CD14-positive monocyte (primary cell): Measurements from ENCODE around the gene POU1F1. TPM values are rescaled to one million over a fixed set of nuclear protein-coding genes. Genes with fewer than 3 reads are reported as not detected.

Source experiments
- DNase-seq, 3 donors: peaks; one replicate each; pipeline ENCODE4 v3.0.0-alpha.2; 2011 to 2022
- H2AFZ ChIP-seq: 2 replicates; pipeline ENCODE4 v1.6.0; 2012; ENCODE audit warnings: mild to moderate bottlenecking, low read depth, low read length, inconsistent platforms; ENCODE audit not compliant: insufficient read depth, poor library complexity, severe bottlenecking
- H3K27ac ChIP-seq, 2 donors: 1 replicate in 1 of 2; 2 replicates in 1 of 2; pipeline ENCODE4 v1.5.1; 2012 to 2013; ENCODE audit warnings: low read length in 2 of 2, control low read depth in 1 of 2, inconsistent platforms in 1 of 2, low read depth in 1 of 2, mild to moderate bottlenecking in 1 of 2
- H3K27me3 ChIP-seq, 2 donors: one replicate each; pipeline versions ENCODE4 v1.6.0 to v1.6.1; 2011 to 2013; ENCODE audit warnings: low read length in 2 of 2; ENCODE audit not compliant: control insufficient read depth in 2 of 2, insufficient read depth in 2 of 2
- H3K36me3 ChIP-seq, 2 donors: replicated peaks in 1 of 2; 1 replicate in 1 of 2; 2 replicates in 1 of 2; pipeline versions ENCODE4 v1.5.1 to v1.6.1; 2012 to 2013; ENCODE audit warnings: low read length in 2 of 2, control low read depth in 1 of 2, inconsistent platforms in 1 of 2, mild to moderate bottlenecking in 1 of 2; ENCODE audit not compliant: insufficient read depth in 2 of 2, control insufficient read depth in 1 of 2
- H3K4me1 ChIP-seq, 2 donors: 1 replicate in 1 of 2; 2 replicates in 1 of 2; pipeline versions ENCODE4 v1.5.1 to v1.6.1; 2012 to 2013; ENCODE audit warnings: low read length in 2 of 2, control low read depth in 1 of 2, inconsistent platforms in 1 of 2, mild to moderate bottlenecking in 1 of 2, moderate library complexity in 1 of 2; ENCODE audit not compliant: insufficient read depth in 2 of 2, control insufficient read depth in 1 of 2
- H3K4me2 ChIP-seq: replicated peaks from 2 replicates; pipeline ENCODE3; 2012; ENCODE audit warnings: low read length, moderate library complexity, mild to moderate bottlenecking; ENCODE audit not compliant: poor library complexity, severe bottlenecking; ENCODE audit errors: extremely low read depth
- H3K4me3 ChIP-seq, 3 experiments: fragments of 200-600 bp in 1 of 3; sonication (generic) in 1 of 3; replicated peaks in 1 of 3; 1 replicate in 2 of 3; 2 replicates in 1 of 3; pipeline ENCODE4 v1.5.1; 2011 to 2013; ENCODE audit warnings: low read length in 3 of 3, mild to moderate bottlenecking in 3 of 3, control low read depth in 2 of 3, low read depth in 2 of 3, inconsistent platforms in 1 of 3, moderate library complexity in 1 of 3
- H3K79me2 ChIP-seq: 2 replicates; pipeline ENCODE4 v1.6.0; 2012; ENCODE audit warnings: mild to moderate bottlenecking, control low read depth, inconsistent platforms, low read length, moderate library complexity; ENCODE audit not compliant: insufficient read depth
- H3K9ac ChIP-seq: 2 replicates; pipeline ENCODE4 v1.6.0; 2017; ENCODE audit warnings: low read length, mild to moderate bottlenecking; ENCODE audit not compliant: insufficient read depth, poor library complexity, severe bottlenecking
- H3K9me3 ChIP-seq, 2 donors: replicated peaks in 1 of 2; 1 replicate in 1 of 2; 2 replicates in 1 of 2; pipeline versions ENCODE4 v1.5.1 to v1.6.1; 2012 to 2013; ENCODE audit warnings: low read length in 2 of 2, control low read depth in 1 of 2; ENCODE audit not compliant: control insufficient read depth in 1 of 2, insufficient read depth in 1 of 2
- H4K20me1 ChIP-seq: 2 replicates; pipeline ENCODE4 v1.6.0; 2012; ENCODE audit warnings: mild to moderate bottlenecking, low read length, control low read depth, moderate library complexity; ENCODE audit not compliant: insufficient read depth
- H3K27ac Mint-ChIP-seq, 7 donors: one replicate each; pipeline ENCODE4 v1.8.0; 2020; ENCODE audit warnings: mild to moderate bottlenecking in 7 of 7, mixed read lengths in 7 of 7, moderate library complexity in 6 of 7, inconsistent platforms in 2 of 7
- H3K27me3 Mint-ChIP-seq, 3 donors: one replicate each; pipeline ENCODE4 v1.8.0; 2021 to 2022; ENCODE audit warnings: low read depth in 3 of 3, mild to moderate bottlenecking in 3 of 3, mixed read lengths in 3 of 3, moderate library complexity in 3 of 3, inconsistent platforms in 1 of 3
- H3K36me3 Mint-ChIP-seq, 2 donors: one replicate each; pipeline ENCODE4 v1.8.0; 2020; ENCODE audit warnings: mixed read lengths in 2 of 2, inconsistent platforms in 1 of 2, mild to moderate bottlenecking in 1 of 2
- H3K4me1 Mint-ChIP-seq: one replicate; pipeline ENCODE4 v1.8.0; 2020; ENCODE audit warnings: mild to moderate bottlenecking, mixed read lengths
- H3K4me3 Mint-ChIP-seq, 2 donors: one replicate each; pipeline ENCODE4 v1.8.0; 2020; ENCODE audit warnings: mild to moderate bottlenecking in 2 of 2, mixed read lengths in 2 of 2, moderate library complexity in 1 of 2
- H3K9me3 Mint-ChIP-seq, 7 donors: one replicate each; pipeline ENCODE4 v1.8.0; 2020 to 2022; ENCODE audit warnings: mixed read lengths in 7 of 7, mild to moderate bottlenecking in 6 of 7, moderate library complexity in 6 of 7, inconsistent platforms in 2 of 7
- CTCF ChIP-seq: fragments of 200-600 bp; IDR thresholded peaks from one replicate; pipeline ENCODE4 v1.8.0; 2022; ENCODE audit warnings: antibody characterized with exemption, mild to moderate bottlenecking
- WGBS: methylation state at CpG from one replicate; pipeline ENCODE4 v1.1.5; 2013; ENCODE audit warnings: missing lambda C conversion rate; ENCODE audit not compliant: insufficient coverage; 5-methylcytosine and 5-hydroxymethylcytosine counted together
- intact Hi-C, 2 donors: fragments of 100-400 bp; cut with micrococcal nuclease; formaldehyde crosslinking; loops; one replicate each; pipeline versions ENCODE4 v1.15.0 to v1.15.1; 2023
- polyA plus RNA-seq, 3 donors: library from polyadenylated mRNA; depleted of rRNA in 1 of 3; unstranded in 2 of 3; stranded (reverse) in 1 of 3; fragments of 300-500 nt in 2 of 3; fragments of >200 nt in 1 of 3; fragmentation: Illumina TruSeq in 2 of 3; gene quantifications; 1 replicate in 2 of 3; 2 replicates in 1 of 3; pipeline ENCODE4 v1.2.3, GENCODE V29; 2012 to 2021

Gene POU1F1
- polyA plus RNA-seq, 3 donors, result not detected

DNA sequence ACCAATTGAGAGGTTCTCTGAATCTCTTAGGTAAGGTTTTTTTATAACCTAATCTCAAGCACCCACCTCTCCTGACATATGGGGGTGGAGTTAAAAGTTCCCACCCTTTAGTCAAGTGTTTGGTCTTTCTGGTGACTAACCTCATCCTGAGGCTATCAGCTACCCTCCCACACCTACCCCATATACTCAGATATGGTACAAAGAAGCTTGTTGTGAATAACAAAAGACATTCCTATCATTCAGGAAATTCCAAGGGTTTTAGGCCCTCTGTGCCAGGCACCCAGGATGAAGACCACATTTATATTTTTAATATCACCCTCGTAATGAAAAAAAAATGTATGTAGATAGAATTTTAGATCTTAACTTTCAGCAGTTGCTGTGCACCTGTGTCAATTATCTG is 40.3 kb downstream of the POU1F1 start:
- intact Hi-C loops, result no loop called here
- Histone ChIP-seq H3K4me2 (no peak overlapping the region), H3K9ac (no peak overlapping the region), H3K4me1 (no peaks in the 10 kb centered on the region), H3K27me3 (no peaks in the 10 kb centered on the region), H2AFZ (no peak overlapping the region), H3K27ac (no peak overlapping the region), H3K79me2 (peaks cover 50% of the 10 kb centered on the region), H4K20me1 (peaks cover 74% of the 10 kb centered on the region), H3K36me3 (peaks cover 3 to 19% of the 10 kb centered on the region in 2 donors), H3K4me3 (no peak overlapping the region), H3K9me3 (no peaks in the 10 kb centered on the region)
- no peak overlapping the region for H3K4me3 Mint-ChIP-seq
- WGBS, result no CpG with 5 or more reads among the region's 1 CpG
- H3K27ac Mint-ChIP-seq, result peak overlapping the region in 2 of 7 donors; percentile 6 to 82
- peaks cover 0 to 4% (median 0%) of the 10 kb centered on the region in 7 donors for H3K9me3 Mint-ChIP-seq
- H3K27me3 Mint-ChIP-seq, result no peaks in the 10 kb centered on the region
- no peak for DNase-seq
- H3K36me3 Mint-ChIP-seq, result peaks cover 16 to 24% of the 10 kb centered on the region in 2 donors
- peaks cover 15% of the 10 kb centered on the region for H3K4me1 Mint-ChIP-seq
- TF ChIP-seq CTCF, result no peak

GRCh38 chr3:87233805-87234204 is 42.6 kb downstream of the POU1F1 start:
- H3K4me1 Mint-ChIP-seq, result peaks cover 22% of the 10 kb centered on the region
- peaks cover 66% of the 10 kb centered on the region for H3K79me2 ChIP-seq
- no CpG with 5 or more reads among the region's 1 CpG for WGBS

More at GRCh38 chr3:87233805-87234204, 42.6 kb downstream of the POU1F1 start:
- Mint-ChIP-seq H3K4me3 (no peak overlapping the region), H3K36me3 (peaks cover 11 to 20% of the 10 kb centered on the region in 2 donors), H3K27me3 (no peaks in the 10 kb centered on the region), H3K9me3 (peaks cover 0 to 4% (median 0%) of the 10 kb centered on the region in 7 donors), H3K27ac (no peak overlapping the region)
- TF ChIP-seq CTCF, result no peak
- Histone ChIP-seq H3K9me3 (no peaks in the 10 kb centered on the region), H3K27ac (no peak overlapping the region), H3K9ac (no peak overlapping the region), H3K4me1 (peaks cover 0 to under 1% of the 10 kb centered on the region in 2 donors), H4K20me1 (peaks cover 72% of the 10 kb centered on the region), H3K4me2 (no peak overlapping the region), H3K27me3 (no peaks in the 10 kb centered on the region), H3K4me3 (no peak overlapping the region), H3K36me3 (peaks cover 0 to 10% of the 10 kb centered on the region in 2 donors), H2AFZ (no peak overlapping the region)
- intact Hi-C loops, result no loop called here
- DNase-seq, result no peak
